Measurements from ENCODE around the gene SLC2A6.

Gene SLC2A6

GRCh38 chr9:133476036-133476931 is 2.6 kb downstream of the SLC2A6 start:
- DNase-seq: no peak

GRCh38 chr9:133475292-133476012 is 3.4 kb downstream of the SLC2A6 start:
- DNase-seq: no peak

- no peak for DNase-seq
Observed at GRCh38 chr9:133474853-133475252, 4.0 kb downstream of the SLC2A6 start.

- DNase-seq: no peak
Observed at GRCh38 chr9:133474215-133474614, 4.7 kb downstream of the SLC2A6 start.

- no peak for DNase-seq
Observed at GRCh38 chr9:133473743-133474142, 5.2 kb downstream of the SLC2A6 start.

- DNase-seq: no peak
Observed at GRCh38 chr9:133472753-133473378, 6.0 kb downstream of the SLC2A6 start.

GRCh38 chr9:133472277-133472645 is 6.6 kb downstream of the SLC2A6 start:
- no peak for DNase-seq

GRCh38 chr9:133471551-133472276 is 7.2 kb downstream of the SLC2A6 start:
- no peak for DNase-seq

- DNase-seq: no peak
Observed at GRCh38 chr9:133470988-133471387, 7.9 kb downstream of the SLC2A6 start.

GRCh38 chr9:133470427-133470924 is 8.4 kb downstream of the SLC2A6 start:
- DNase-seq: no peak

GRCh38 chr9:133468777-133469421 is 10.0 kb downstream of the SLC2A6 start:
- DNase-seq: no peak

- DNase-seq: no peak
Observed at GRCh38 chr9:133468374-133468773, 10.5 kb downstream of the SLC2A6 start.

GRCh38 chr9:133467101-133467500 is 11.8 kb downstream of the SLC2A6 start:
- peak; percentile 73 for DNase-seq

GRCh38 chr9:133465984-133466383 is 12.9 kb downstream of the SLC2A6 start:
- no peak for DNase-seq

- DNase-seq: no peak
Observed at GRCh38 chr9:133464638-133465037, 14.3 kb downstream of the SLC2A6 start.

GRCh38 chr9:133463864-133464615 is 14.9 kb downstream of the SLC2A6 start:
- no peak for DNase-seq

- DNase-seq: no peak
Observed at GRCh38 chr9:133463234-133463863, 15.6 kb downstream of the SLC2A6 start.

GRCh38 chr9:133461975-133462374 is 16.9 kb downstream of the SLC2A6 start:
- peak; percentile 70 for DNase-seq

- peak; percentile 83 for DNase-seq
Observed at GRCh38 chr9:133460405-133461175, 18.3 kb downstream of the SLC2A6 start.

All from islet precursor cell (in vitro differentiated cells).